Lower leg skin (tissue), 4 donors: ENCODE measurements around the gene LCE1D. TPM values are rescaled to one million over a fixed set of nuclear protein-coding genes. Genes with fewer than 3 reads are reported as not detected.

Source experiments
- DNase-seq, 2 donors: peaks; one replicate each; pipeline ENCODE4 v3.0.0-alpha.2; 2019; ENCODE audit warnings: low spot score in 2 of 2
- H3K4me3 ChIP-seq: fragments of 200-600 bp; sonication (generic); 2 replicates; pipeline ENCODE4 v1.5.1; 2017; ENCODE audit warnings: mild to moderate bottlenecking, low read depth; ENCODE audit not compliant: poor library complexity, severe bottlenecking
- CTCF ChIP-seq, 3 donors: fragments of 450-650 bp; IDR thresholded peaks; one replicate each; pipeline ENCODE4 v1.5.1; 2016; ENCODE audit warnings: antibody characterized with exemption in 3 of 3, mild to moderate bottlenecking in 3 of 3, moderate library complexity in 2 of 3
- POLR2A ChIP-seq, 2 donors: fragments of 450-650 bp; IDR thresholded peaks; one replicate each; pipeline ENCODE4 v1.6.1; 2016 to 2017; ENCODE audit warnings: antibody characterized with exemption in 2 of 2, mild to moderate bottlenecking in 1 of 2, moderate library complexity in 1 of 2
- WGBS, 2 donors: methylation state at CpG; one replicate each; pipeline ENCODE4 v1.1.5; 2018; 5-methylcytosine and 5-hydroxymethylcytosine counted together
- intact Hi-C: fragments of 100-400 bp; cut with DNase I; formaldehyde crosslinking; loops from one replicate; pipeline ENCODE4 v1.15.0; 2023; ENCODE audit warnings: low total_unique reads
- total RNA-seq, 4 donors: library from RNA; depleted of rRNA; stranded (reverse); fragments of >200 nt; gene quantifications; one replicate each; pipeline ENCODE4 v1.1.0, GENCODE V29; 2016

Gene LCE1D
- total RNA-seq, 4 donors from 2014 or later = 130 to 942 (median 594) TPM

GRCh38 chr1:152823294-152823693 lies 26.8 kb downstream of the LCE1D start:
- 52 to 57% methylated on average over 5 of the region's 5 CpGs for WGBS, 2 donors
- H3K4me3 ChIP-seq = no peak overlapping the region
- intact Hi-C loops = no loop called here
- DNase-seq = no peak
- TF ChIP-seq POLR2A (IDR thresholded peaks at IDR 0.05) = no peak
- TF ChIP-seq CTCF (IDR thresholded peaks at IDR 0.05) = no peak

GRCh38 chr1:152824964-152825363 lies 28.4 kb downstream of the LCE1D start:
- TF ChIP-seq POLR2A (IDR thresholded peaks at IDR 0.05) = no peak
- TF ChIP-seq CTCF (IDR thresholded peaks at IDR 0.05) = no peak
- DNase-seq = no peak
- no peak overlapping the region for H3K4me3 ChIP-seq
- intact Hi-C loops = no loop called here

- intact Hi-C loops = no loop called here
Observed at GRCh38 chr1:152827173-152827572, 30.7 kb downstream of the LCE1D start, which contains the start of gene LCE1A. Gene LCE1A (plus strand): TSS chr1:152827473. CDS start chr1:152827473, 0 bp downstream.

GRCh38 chr1:152836870-152837269 lies 40.3 kb downstream of the LCE1D start:
- DNase-seq = no peak
- no peak for TF ChIP-seq CTCF (IDR thresholded peaks at IDR 0.05)
- no peak for TF ChIP-seq POLR2A (IDR thresholded peaks at IDR 0.05)
- 26 to 37% methylated on average over 2 of the region's 2 CpGs for WGBS, 2 donors
- intact Hi-C loops = no loop called here
- no peak overlapping the region for H3K4me3 ChIP-seq

More at GRCh38 chr1:152827173-152827572, 30.7 kb downstream of the LCE1D start, which contains the start of gene LCE1A:
- H3K4me3 ChIP-seq = no peak within 1 kb of the TSS
- TF ChIP-seq POLR2A (IDR thresholded peaks at IDR 0.05) = no peak
- TF ChIP-seq CTCF (IDR thresholded peaks at IDR 0.05) = no peak
- WGBS, 2 donors = 78 to 87% methylated on average over 2 of the region's 2 CpGs
- DNase-seq = no peak

GRCh38 chr1:152842556-152842955 lies 46.0 kb downstream of the LCE1D start, which contains the start of gene LCE6A:
Gene LCE6A (plus strand): TSS chr1:152842856. CDS start chr1:152843521, 665 bp downstream.
- H3K4me3 ChIP-seq = no peak within 1 kb of the TSS
- no peak for TF ChIP-seq POLR2A (IDR thresholded peaks at IDR 0.05)
- no peak for TF ChIP-seq CTCF (IDR thresholded peaks at IDR 0.05)
- intact Hi-C loops = no loop called here
- WGBS, 2 donors = 62 to 63% methylated on average over 3 of the region's 3 CpGs
- DNase-seq = no peak

Other genes with a start within 250 kb of the LCE1D start
- gene LCE3E, start 229.9 kb upstream of the LCE1D start, total RNA-seq = 10 to 100 TPM; 16.7 to 28.0 (median 23.1) TPM
- gene LCE3D, start 216.2 kb upstream of the LCE1D start, total RNA-seq = 10 to 100 TPM; 20.1 to 93.6 (median 42.9) TPM
- gene LCE3C, start 196.5 kb upstream of the LCE1D start, total RNA-seq = not detected
- not detected for gene LCE3B, start 182.9 kb upstream of the LCE1D start, total RNA-seq
- not detected for gene LCE3A, start 173.6 kb upstream of the LCE1D start, total RNA-seq
- 100 to 1,000 TPM; 293 to 644 (median 312) TPM for gene LCE2D, start 133.3 kb upstream of the LCE1D start, total RNA-seq
- gene LCE2C, start 121.4 kb upstream of the LCE1D start, total RNA-seq = 1,000 to 10,000 TPM in 1 of 4 donors, 100 to 1,000 TPM in 3; 775 to 1,224 (median 802) TPM
- gene LCE2B, start 110.6 kb upstream of the LCE1D start, total RNA-seq = 1,000 to 10,000 TPM; 1,313 to 2,792 (median 1,611) TPM
- 100 to 1,000 TPM; 243 to 569 (median 350) TPM for gene LCE2A, start 98.4 kb upstream of the LCE1D start, total RNA-seq
- 1 to 10 TPM in 3 of 4 donors, not detected in 1; 5.6 to 7.9 (median 6.7) TPM for gene LCE4A, start 88.6 kb upstream of the LCE1D start, total RNA-seq
- 100 to 1,000 TPM; 219 to 353 (median 231) TPM for gene KPRP, start 38.7 kb upstream of the LCE1D start, total RNA-seq
- 100 to 1,000 TPM in 1 of 4 donors, 10 to 100 TPM in 3; 34.2 to 121 (median 64.6) TPM for gene LCE1F, start 21.6 kb upstream of the LCE1D start, total RNA-seq
- gene LCE1E, start 10.5 kb upstream of the LCE1D start, total RNA-seq = 100 to 1,000 TPM in 2 of 4 donors, 10 to 100 TPM in 2; 45.3 to 112 (median 101) TPM
- gene LCE1C, start 9.9 kb downstream of the LCE1D start, total RNA-seq = 1,000 to 10,000 TPM; 1,701 to 2,689 (median 2,386) TPM
- 100 to 1,000 TPM; 207 to 278 (median 246) TPM for gene LCE1B, start 15.2 kb downstream of the LCE1D start, total RNA-seq
- 100 to 1,000 TPM; 612 to 936 (median 792) TPM for gene LCE1A, start 30.8 kb downstream of the LCE1D start, total RNA-seq
- gene LCE6A, start 46.1 kb downstream of the LCE1D start, total RNA-seq = 100 to 1,000 TPM in 2 of 4 donors, 10 to 100 TPM in 2; 60.9 to 207 (median 107) TPM
- 1 to 10 TPM in 1 of 4 donors, not detected in 3; 5.1 TPM for gene LCE7A, start 63.3 kb downstream of the LCE1D start, total RNA-seq
- not detected for gene SMCP, start 81.6 kb downstream of the LCE1D start, total RNA-seq
- gene IVL, start 111.8 kb downstream of the LCE1D start, total RNA-seq = 100 to 1,000 TPM; 162 to 322 (median 207) TPM
- 100 to 1,000 TPM in 1 of 4 donors, 10 to 100 TPM in 3; 41.5 to 137 (median 78.1) TPM for gene SPRR5, start 150.5 kb downstream of the LCE1D start, total RNA-seq
- gene SPRR4, start 173.9 kb downstream of the LCE1D start, total RNA-seq = 100 to 1,000 TPM in 2 of 4 donors, 10 to 100 TPM in 1, 1 to 10 TPM in 1; 4.0 to 142 (median 77.2) TPM
- not detected for gene SPRR1A, start 187.4 kb downstream of the LCE1D start, total RNA-seq
- gene SPRR3, start 205.0 kb downstream of the LCE1D start, total RNA-seq = not detected
- gene SPRR1B, start 234.5 kb downstream of the LCE1D start, total RNA-seq = 100 to 1,000 TPM in 2 of 4 donors, 10 to 100 TPM in 2; 42.6 to 213 (median 128) TPM
- gene SPRR2D, start 244.4 kb downstream of the LCE1D start, total RNA-seq = 100 to 1,000 TPM in 1 of 4 donors, 10 to 100 TPM in 1, 1 to 10 TPM in 2; 1.1 to 148 (median 20.6) TPM